ENCODE results near the gene SCAF8.
"Not testable (repeated sequence)": the region's sequence is repeated elsewhere in the genome, so short reads cannot be mapped to it uniquely, and the experiment has no call there.

Gene SCAF8

GRCh38 chr6:154736618-154737259 is 3.5 kb downstream of the SCAF8 start:
- DNase-seq (ENCODE audit: low spot score), result no peak

GRCh38 chr6:154737424-154737823 is 4.2 kb downstream of the SCAF8 start:
- DNase-seq (ENCODE audit: low spot score), result no peak

- no peak for DNase-seq (ENCODE audit: low spot score)
Observed at GRCh38 chr6:154738551-154738961, 5.3 kb downstream of the SCAF8 start.

GRCh38 chr6:154740658-154741057 is 7.4 kb downstream of the SCAF8 start:
- no peak for DNase-seq (ENCODE audit: low spot score)

- DNase-seq (ENCODE audit: low spot score), result no peak
Observed at GRCh38 chr6:154742891-154743290, 9.7 kb downstream of the SCAF8 start.

GRCh38 chr6:154744029-154744745 is 11.0 kb downstream of the SCAF8 start:
- not testable (repeated sequence) for DNase-seq (ENCODE audit: low spot score)

- no peak for DNase-seq (ENCODE audit: low spot score)
Observed at GRCh38 chr6:154745243-154745642, 12.0 kb downstream of the SCAF8 start.

GRCh38 chr6:154749341-154749740 is 16.1 kb downstream of the SCAF8 start:
- no peak for DNase-seq (ENCODE audit: low spot score)

GRCh38 chr6:154751011-154751800 is 18.0 kb downstream of the SCAF8 start:
- no peak for DNase-seq (ENCODE audit: low spot score)

- no peak for DNase-seq (ENCODE audit: low spot score)
Observed at GRCh38 chr6:154752022-154752421, 18.8 kb downstream of the SCAF8 start.

- no peak for DNase-seq (ENCODE audit: low spot score)
Observed at GRCh38 chr6:154754152-154754551, 20.9 kb downstream of the SCAF8 start.

- no peak for DNase-seq (ENCODE audit: low spot score)
Observed at GRCh38 chr6:154757352-154758050, 24.3 kb downstream of the SCAF8 start.

- DNase-seq (ENCODE audit: low spot score), result no peak
Observed at GRCh38 chr6:154758125-154758524, 24.9 kb downstream of the SCAF8 start.

GRCh38 chr6:154763650-154764049 is 30.4 kb downstream of the SCAF8 start:
- DNase-seq (ENCODE audit: low spot score), result no peak

GRCh38 chr6:154765273-154765672 is 32.1 kb downstream of the SCAF8 start:
- DNase-seq (ENCODE audit: low spot score), result no peak

- DNase-seq (ENCODE audit: low spot score), result no peak
Observed at GRCh38 chr6:154766288-154766687, 33.1 kb downstream of the SCAF8 start.

GRCh38 chr6:154767003-154767723 is 33.9 kb downstream of the SCAF8 start:
- DNase-seq (ENCODE audit: low spot score), result no peak

GRCh38 chr6:154768280-154768679 is 35.1 kb downstream of the SCAF8 start:
- DNase-seq (ENCODE audit: low spot score), result no peak

- no peak for DNase-seq (ENCODE audit: low spot score)
Observed at GRCh38 chr6:154773610-154774089, 40.4 kb downstream of the SCAF8 start.

- not testable (repeated sequence) for DNase-seq (ENCODE audit: low spot score)
Observed at GRCh38 chr6:154779157-154779556, 45.9 kb downstream of the SCAF8 start.

GRCh38 chr6:154782193-154782592 is 49.0 kb downstream of the SCAF8 start:
- DNase-seq (ENCODE audit: low spot score), result no peak

Data from iPS-NIHi11 (cell line).